ENCODE measurements around the gene CMTM2.

CMTM2 gene

DNA sequence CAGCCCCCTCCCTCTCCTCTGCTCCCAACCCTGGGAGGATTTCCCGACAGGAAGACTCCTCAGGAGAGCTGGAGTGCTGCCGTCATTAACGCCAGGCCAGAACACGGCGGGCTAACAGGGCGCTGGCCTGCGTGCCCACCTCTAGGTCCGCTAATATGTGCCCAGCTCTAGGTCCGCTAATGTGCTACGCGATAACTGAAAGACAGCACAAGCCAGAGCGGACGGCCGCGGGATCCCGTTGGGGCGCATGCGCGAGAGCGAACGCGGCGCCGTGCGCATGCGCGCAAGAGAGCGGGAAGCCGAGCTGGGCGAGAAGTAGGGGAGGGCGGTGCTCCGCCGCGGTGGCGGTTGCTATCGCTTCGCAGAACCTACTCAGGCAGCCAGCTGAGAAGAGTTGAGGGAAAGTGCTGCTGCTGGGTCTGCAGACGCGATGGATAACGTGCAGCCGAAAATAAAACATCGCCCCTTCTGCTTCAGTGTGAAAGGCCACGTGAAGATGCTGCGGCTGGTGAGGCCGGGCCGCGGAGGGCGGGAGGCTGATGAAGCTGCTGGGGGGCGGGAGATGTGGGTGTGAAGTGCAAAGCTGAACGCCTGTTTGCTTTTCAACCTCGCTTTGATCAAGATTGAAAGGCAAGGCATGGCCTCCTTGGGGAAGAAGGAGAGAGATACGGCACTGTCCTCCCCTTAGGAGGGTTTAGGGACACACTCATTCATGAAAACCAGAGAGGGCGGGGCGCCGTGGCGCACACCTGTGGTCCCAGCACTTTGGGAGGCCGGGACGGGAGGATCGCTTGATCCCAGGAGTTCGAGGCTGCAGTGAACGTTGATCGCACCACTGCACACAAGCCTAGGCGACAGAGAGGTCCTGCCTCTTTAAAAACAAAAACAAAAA lies 26.7 kb upstream of the CMTM2 start, which contains the start of gene CKLF:
CKLF (plus strand) TSS at position 291 of the 892 bp plus-strand sequence; CDS start at position 431, 140 bp downstream.
- peak; percentile 89 to 92 for DNase-seq (ENCODE audit: low read depth in 2 of 2)
- peak within 1 kb of the TSS; percentile 79 to 83 for H3K4me3 ChIP-seq (replicated peaks in 1 of 2; ENCODE audit: low read depth in 2 of 2, low read length in 2 of 2)
- TF ChIP-seq, protein P1, sequence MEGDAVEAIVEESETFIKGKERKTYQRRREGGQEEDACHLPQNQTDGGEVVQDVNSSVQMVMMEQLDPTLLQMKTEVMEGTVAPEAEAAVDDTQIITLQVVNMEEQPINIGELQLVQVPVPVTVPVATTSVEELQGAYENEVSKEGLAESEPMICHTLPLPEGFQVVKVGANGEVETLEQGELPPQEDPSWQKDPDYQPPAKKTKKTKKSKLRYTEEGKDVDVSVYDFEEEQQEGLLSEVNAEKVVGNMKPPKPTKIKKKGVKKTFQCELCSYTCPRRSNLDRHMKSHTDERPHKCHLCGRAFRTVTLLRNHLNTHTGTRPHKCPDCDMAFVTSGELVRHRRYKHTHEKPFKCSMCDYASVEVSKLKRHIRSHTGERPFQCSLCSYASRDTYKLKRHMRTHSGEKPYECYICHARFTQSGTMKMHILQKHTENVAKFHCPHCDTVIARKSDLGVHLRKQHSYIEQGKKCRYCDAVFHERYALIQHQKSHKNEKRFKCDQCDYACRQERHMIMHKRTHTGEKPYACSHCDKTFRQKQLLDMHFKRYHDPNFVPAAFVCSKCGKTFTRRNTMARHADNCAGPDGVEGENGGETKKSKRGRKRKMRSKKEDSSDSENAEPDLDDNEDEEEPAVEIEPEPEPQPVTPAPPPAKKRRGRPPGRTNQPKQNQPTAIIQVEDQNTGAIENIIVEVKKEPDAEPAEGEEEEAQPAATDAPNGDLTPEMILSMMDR (IDR thresholded peaks at IDR 0.05; ENCODE audit: low read depth, low read length), result no peak

DNA sequence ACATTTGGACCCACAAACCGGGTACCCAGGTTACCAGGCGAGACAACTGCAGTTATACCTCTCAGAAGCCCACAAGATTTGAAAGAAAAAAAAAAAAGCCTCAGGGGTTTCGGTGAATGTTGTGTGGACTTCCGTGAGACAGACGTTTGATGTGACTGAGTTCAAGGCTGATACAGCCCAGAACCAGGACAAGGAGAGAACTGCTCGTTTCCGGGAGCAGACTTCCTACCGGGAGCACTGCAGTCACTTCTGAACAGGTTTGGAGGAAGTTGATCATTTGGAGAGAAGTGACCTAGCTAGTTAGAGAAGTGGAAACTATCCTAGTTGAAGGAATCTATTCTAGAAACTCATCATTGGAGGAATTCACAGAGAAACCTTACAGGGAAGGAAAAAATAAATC lies 26.0 kb upstream of the CMTM2 start:
- TF ChIP-seq, protein P1 (IDR thresholded peaks at IDR 0.05; ENCODE audit: low read depth, low read length), result no peak
- peak overlapping the region; percentile 79 to 83 for H3K4me3 ChIP-seq (replicated peaks in 1 of 2; ENCODE audit: low read depth in 2 of 2, low read length in 2 of 2)
- peak in 1 of 2 donors; percentile 19 for DNase-seq (ENCODE audit: low read depth in 2 of 2)

DNA sequence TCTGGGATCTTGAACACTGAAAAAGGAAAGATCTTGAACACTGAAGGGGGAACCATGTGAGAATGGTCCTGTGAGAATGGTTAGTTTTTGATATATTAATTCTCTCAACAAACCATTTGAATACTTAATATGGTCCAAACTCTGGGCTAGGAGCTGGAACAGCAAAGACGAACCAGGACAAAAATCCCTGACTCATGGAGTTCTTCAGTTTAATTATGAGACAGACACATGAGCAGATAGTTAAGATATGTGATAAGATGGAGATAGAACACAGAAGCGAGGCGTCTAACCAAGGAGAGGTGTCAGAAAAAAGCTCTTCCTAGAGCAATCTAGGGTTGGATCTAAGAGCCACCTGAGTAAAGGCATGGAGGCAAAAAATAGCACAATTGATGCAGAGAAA lies 25.2 kb upstream of the CMTM2 start:
- TF ChIP-seq, protein P1 (IDR thresholded peaks at IDR 0.05; ENCODE audit: low read depth, low read length), result no peak
- H3K4me3 ChIP-seq (replicated peaks in 1 of 2; ENCODE audit: low read depth in 2 of 2, low read length in 2 of 2), result no peak overlapping the region
- no peak for DNase-seq (ENCODE audit: low read depth in 2 of 2)

DNA sequence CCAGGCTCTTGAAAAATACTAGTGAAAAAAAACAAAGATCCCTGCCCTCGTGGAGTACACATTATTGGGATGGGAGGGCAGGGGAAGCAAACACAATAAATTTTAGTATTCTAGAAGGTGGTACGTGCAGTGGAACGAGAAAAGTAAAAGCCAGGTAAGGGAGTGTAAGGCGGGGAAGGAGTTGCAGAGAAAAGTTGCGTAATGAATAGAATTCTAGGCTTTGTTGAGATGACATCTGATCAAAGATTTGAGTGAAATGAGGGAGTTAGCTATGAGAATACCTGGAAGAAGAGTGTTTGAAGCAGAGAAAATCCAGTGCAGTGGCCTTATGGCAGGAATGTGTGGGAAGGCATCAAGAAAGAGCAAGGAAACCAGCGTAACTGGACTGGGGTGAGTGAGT lies 24.8 kb upstream of the CMTM2 start:
- DNase-seq (ENCODE audit: low read depth in 2 of 2), result no peak
- TF ChIP-seq, protein P1 (IDR thresholded peaks at IDR 0.05; ENCODE audit: low read depth, low read length), result no peak
- H3K4me3 ChIP-seq (replicated peaks in 1 of 2; ENCODE audit: low read depth in 2 of 2, low read length in 2 of 2), result no peak overlapping the region

DNA sequence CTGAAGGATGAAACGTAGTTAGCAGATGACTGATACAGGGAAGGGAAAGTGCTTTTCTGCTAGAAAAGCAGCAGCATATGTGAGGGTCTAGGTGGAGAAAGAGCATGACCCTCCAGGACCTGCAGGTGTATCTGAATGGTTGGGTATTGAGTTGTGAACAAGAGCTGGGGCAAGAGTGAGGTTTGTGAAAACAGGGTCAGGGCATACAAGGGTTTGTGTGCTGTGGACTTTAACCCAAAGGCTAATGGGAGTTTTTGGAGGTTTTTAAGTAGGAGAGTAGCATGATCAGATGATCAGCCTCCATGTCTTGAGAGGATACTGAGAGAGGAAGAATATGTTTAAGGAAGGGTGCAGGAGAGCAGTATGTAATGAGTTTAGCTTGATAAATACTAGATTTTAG lies 19.2 kb upstream of the CMTM2 start:
- no peak overlapping the region for H3K4me3 ChIP-seq (replicated peaks in 1 of 2; ENCODE audit: low read depth in 2 of 2, low read length in 2 of 2)
- DNase-seq (ENCODE audit: low read depth in 2 of 2), result no peak
- TF ChIP-seq, protein P1 (IDR thresholded peaks at IDR 0.05; ENCODE audit: low read depth, low read length), result no peak

DNA sequence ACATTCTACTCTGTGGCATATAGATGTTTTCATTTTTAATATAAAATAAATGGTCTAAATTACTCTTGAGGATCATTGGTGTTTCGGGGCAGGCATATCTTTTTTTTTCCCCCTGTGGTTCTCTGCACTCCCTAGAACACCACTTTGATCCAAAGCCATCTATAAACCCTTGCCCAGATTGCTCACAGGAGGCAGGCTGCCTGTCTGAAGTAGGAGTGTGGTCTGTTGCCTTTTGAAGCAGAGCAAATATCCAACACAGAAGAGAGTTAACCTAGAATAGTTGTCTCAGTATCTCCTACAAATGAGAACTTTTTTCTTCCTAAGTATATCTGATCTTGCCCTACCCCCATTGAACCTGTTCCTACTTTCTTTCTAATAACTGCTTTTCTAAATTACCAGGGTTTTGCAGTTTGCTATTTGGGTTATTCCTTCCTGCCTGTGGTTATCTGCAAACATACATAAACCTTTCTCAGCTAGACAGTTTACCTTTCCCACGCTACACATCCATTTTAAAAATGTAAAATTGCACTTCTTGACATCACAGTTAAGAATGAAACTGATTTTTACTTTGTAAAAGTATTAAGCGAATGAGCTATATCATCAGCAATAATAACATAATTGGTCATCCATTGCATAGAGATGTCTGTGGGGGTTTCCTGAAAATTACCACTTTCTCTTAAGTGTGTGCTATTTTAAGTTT lies 17.7 kb upstream of the CMTM2 start:
- TF ChIP-seq, protein P1 (IDR thresholded peaks at IDR 0.05; ENCODE audit: low read depth, low read length), result no peak
- no peak for DNase-seq (ENCODE audit: low read depth in 2 of 2)
- no peak overlapping the region for H3K4me3 ChIP-seq (replicated peaks in 1 of 2; ENCODE audit: low read depth in 2 of 2, low read length in 2 of 2)

Data from cardiac fibroblast (primary cell).